NCI-H1092 treated with DMSO at 0.1 percent for 48 hours (cell line): ENCODE results near the gene CBL.
"Not testable (repeated sequence)": the region's sequence is repeated elsewhere in the genome, so short reads cannot be mapped to it uniquely, and the experiment has no call there.

Source experiments
- DNase-seq: peaks from one replicate; lab custom pipeline; 2025; lab: John Stamatoyannopoulos, UW

CBL gene

DNA sequence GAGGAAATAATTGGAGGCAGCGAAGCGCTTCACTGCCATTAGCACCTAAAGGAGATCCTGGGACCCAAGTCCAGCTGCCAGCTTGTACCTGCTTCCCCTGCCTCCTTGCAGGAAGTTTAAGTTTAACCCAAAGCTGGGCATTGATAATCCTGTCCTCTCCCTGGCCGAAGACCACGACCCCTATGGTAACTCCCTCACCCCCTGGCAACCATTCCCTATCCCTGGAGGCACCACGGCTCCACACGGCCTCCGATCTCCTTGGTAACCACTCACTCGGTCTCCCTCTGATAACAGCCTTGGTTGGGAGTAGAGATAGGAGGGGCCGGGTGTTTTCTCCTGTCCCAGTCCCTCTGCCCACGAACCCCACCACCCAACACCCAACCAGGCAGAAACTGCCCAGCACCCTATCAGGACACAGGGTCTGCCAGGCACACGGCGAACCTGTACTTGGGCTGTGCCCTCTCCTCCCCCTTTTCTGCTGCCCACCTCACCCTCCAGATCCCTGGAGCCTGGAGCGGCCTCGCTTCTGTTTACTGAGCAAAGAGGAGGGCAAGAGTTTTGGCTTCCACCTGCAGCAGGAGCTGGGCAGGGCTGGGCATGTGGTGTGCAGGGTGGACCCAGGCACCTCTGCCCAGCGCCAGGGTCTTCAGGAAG is 20.0 kb upstream of the CBL start:
- DNase-seq, result peak; percentile 68

DNA sequence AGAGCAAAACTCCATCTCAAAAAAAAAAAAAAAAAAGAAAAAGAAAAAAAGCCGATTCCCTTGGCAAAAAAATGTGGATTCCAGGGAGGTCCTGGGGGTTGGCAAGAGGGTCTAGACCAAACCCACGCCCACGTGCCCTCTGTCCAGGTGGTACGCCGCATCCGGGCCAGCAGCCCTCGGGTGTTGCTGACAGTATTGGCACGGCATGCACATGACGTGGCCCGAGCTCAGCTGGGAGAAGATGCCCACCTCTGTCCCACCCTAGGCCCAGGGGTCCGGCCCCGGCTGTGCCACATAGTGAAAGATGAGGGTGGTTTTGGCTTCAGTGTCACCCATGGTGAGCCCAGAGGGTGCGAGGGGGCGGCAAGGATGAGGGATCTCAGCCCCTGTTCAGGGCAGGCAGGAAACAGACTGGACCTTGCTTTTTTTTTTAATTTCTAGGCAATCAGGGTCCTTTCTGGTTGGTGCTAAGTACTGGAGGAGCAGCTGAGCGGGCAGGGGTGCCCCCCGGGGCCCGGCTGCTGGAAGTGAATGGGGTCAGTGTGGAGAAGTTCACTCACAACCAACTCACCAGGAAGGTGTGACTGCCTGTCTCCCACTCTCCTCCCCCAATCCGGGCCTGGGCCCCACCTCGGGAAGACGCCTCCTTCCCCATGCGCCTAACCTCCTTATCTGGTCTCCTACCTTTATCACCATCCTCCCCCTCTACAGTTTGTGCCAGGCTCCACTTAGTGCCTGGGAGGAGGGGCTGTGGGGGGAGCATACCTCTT is 18.8 kb upstream of the CBL start:
- DNase-seq, result no peak

DNA sequence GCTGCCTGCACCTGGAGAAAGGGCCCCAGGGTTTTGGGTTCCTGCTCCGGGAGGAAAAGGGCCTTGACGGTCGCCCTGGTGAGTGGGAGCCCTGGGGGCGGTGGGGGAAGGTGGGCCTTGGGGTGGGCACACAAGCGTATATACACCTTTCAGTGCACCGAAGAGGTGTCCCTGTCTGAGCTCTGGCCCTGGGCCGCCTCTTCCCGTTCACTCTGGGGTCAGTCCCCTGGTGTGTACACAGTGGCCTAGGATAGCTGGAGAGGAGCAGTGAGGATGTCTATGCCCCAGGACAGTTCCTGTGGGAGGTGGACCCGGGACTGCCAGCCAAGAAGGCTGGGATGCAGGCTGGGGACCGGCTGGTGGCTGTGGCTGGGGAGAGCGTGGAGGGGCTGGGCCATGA is 18.1 kb upstream of the CBL start:
- DNase-seq, result no peak

DNA sequence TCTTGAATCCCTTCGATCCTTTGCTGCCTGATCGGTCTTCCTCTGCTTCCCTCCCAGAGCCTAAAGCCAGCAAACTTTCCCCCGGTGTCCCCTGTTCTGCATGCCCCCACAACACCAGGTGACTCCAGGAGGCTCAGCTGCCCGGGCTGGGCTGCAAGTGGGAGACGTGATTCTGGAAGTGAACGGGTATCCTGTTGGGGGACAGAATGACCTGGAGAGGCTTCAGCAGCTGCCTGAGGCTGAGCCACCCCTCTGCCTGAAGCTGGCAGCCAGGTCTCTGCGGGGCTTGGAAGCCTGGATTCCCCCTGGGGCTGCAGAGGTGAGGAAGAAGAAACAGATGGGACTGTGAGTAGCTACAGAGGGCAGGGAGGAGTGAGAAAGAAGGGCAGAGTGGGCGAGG is 17.3 kb upstream of the CBL start:
- DNase-seq, result no peak

DNA sequence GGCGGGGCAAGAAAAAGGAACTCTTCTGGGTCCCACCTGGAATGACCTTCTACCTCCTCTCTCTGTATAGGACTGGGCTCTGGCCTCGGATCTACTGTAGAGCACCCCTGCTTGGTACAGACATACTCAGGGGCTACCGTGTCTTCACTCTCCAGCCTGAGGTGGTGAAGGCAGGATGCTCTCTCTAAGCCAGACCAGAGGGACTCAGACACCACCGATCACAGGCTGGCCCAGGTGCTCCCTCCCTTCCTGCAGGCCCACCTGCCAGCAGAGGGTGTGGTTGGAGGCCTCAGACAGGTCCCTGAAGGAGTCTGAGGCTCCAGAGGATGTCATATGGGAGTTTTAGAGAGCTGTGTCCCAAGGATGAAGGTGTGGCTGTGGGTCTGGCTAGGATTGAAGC is 16.7 kb upstream of the CBL start:
- no peak for DNase-seq

DNA sequence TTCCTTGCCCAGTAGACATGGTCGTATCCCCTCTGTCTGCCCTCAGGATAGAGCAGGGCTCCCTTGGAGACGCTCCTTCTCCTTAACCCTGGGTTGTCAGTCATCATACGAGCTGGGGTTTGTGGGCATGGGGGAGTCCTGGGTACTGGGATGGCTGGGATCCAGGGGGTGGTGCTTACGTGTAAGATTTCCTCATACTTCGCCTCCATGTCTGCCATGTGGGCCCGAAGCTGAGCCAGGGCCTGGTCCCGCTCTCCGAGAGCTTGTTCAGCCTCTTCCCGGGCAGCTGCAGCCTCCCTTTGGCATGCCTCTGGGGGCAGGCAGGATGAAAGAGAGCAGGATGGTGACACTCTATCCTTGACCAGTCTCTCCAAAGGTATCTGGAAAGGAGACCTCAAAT is 15.6 kb upstream of the CBL start:
- no peak for DNase-seq

DNA sequence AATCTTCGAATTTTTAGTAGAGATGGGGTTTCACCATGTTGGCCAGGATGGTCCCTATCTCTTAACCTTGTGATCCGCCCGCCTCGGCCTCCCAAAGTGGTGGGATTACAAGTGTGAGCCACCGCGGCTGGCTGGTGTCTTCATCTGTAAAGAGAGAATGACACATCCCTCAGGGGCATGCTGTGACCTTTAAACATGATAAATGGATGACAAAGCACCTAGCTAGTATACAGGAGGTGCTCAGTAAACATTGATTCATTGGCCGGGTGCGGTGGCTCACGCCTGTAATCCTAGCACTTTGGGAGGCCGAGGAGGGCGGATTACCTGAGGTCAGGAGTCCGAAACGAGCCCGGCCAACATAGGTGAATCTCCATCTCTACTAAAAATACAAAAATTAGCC is 14.9 kb upstream of the CBL start:
- DNase-seq, result not testable (repeated sequence)

DNA sequence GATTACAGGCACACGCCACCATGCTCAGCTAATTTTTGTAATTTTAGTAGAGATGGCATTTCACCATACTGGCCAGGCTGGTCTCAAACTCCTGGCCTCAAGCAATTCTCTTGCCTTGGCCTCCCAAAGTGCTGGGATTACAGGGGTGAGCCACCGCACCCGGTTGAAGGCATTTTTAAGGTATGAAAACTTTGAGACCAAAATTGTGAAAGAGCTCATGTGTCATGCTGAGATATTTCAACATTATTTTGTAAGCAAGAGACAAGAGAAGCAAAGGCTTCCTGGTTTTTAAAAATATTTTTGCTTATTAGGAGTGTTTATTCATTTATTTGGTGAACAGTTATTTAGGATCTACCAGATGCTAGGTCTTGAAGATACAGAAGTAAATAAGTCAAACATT is 14.0 kb upstream of the CBL start:
- no peak for DNase-seq

DNA sequence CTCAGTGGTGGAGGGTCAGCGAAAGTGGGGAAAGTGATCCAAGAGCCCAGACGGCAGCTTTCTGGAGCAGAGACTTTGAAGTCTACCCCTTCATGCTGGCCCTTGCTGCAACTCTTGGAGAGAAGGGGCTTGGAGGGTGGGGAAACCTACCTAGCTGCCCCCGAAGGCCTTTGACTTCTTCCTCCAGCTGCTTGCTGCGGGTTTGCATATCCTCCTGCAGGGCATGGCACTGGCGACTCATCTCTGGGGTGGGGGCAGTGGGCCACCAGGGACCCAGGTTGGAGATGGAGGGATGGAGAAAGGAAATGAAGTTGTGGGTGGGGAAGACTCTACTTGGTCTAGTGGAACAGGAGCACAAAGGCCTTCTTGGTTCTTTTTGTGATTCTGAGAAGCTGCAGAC is 13.1 kb upstream of the CBL start:
- no peak for DNase-seq

DNA sequence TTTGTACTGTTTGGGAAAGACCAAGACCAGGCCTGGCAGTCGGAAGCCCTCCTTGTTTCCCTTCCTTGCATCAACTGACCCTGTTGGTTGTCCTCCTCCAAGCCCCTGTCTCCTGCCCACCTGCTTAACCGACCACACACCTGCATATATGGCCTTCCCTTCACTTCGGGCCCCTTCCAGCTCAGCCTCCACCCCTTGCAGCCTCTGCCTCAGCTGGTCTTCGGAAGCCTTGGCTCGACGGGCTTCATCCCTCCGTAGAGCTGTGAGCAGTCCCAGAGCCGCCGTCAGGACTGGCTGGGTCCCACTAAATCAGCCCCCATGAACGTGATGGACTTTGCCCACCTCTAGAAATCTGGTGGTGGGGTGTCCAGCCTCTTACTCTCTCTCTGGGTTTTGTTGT is 12.5 kb upstream of the CBL start:
- DNase-seq, result no peak

DNA sequence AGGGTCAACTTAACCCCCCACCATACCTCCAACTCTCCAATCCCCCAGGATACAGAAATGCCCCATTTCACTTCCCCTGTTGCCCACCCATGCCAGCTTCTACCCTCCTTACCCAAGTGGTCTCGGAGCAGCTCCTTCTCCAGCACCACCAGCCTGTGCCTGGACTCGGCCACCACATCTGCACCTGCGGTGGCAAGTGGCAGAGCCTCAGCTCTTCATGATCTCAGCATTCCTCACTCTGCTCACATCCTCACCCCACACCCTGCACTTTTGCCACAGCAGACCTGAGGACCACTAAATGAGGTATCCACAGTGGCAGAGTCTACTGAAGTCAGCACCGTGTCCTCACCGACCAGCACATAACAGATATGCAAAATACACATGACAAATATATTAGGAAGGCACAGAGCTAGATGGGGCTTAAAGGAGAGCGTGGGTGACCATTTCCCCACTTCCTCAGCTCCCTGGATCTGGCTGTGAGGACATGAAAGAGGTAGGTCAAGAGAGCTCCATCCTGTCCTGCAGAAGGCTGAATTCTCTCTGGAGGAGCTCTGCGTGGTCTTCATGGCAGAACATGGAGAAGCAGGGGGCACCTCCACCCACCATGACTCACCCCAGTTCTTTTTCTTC is 11.2 kb upstream of the CBL start:
- DNase-seq, result no peak

DNA sequence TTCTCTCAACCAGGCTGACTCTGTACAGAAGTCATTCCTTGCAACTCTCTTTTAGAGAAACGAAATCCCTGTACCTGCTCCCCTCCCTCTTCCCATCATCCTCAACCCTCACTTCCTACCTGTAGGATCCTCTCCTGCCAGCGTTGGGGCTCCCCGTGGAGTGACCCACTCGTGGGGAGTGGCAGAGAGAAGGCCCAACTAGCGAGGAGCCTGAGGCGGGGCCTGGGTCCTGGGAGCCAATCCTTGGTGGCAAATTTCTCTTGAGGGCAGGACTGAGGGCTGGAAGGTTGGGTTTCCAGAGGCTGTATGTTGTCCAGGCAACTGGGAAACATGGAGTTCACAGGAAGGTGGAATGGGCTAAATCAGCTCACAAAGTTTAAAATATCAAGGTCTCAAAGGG is 10.5 kb upstream of the CBL start:
- peak; percentile 25 for DNase-seq

DNA sequence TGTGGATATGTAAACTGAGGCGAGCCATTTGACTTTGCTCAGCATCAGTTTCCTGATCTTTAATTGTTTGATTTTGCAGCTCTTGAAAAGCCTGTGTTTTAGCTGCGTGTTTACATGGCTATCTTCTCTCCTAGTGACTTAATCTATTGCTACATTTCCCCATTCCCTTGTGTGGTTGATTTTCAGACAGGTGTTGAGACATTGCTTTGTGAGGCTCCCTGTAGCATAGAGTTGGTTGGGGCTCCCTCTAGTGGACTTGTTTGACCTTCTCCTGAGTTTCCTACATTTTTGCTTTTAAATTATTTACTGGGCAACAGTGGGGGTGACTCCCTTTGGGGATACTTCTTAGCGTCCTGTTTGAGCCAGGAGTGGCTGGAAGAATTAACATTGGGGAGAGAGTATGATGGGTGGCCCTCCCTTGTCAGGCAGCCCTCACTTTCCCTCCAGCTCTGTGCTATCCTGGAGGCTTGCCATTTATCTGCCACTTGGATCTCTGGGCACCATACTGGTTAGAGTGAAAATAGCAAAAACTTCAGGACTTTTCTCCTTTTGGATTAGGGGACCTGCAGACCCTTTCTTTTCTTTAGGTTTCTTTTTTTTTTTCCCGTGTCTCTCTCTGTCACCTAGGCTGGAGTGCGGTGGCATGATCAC is 9.2 kb upstream of the CBL start:
- DNase-seq, result peak; percentile 93

DNA sequence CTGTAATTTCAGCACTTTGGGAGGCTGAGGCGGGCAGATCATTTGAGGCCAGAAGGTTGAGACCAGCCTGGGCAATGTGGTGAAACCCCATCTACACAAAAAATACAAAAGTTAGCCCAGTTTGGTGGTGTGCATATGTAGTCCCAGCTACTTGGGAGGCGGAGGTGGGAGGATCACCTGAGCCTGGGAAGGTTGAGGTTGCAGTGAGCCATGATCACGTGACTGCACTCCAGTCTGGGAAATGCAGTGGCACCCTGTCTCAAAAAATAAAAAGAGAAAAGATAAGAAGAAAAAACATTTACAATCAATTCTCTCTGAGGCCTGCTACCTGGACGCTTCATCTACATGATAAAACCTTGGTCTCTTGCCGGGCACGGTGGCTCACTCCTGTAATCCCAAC is 7.2 kb upstream of the CBL start:
- DNase-seq, result no peak

DNA sequence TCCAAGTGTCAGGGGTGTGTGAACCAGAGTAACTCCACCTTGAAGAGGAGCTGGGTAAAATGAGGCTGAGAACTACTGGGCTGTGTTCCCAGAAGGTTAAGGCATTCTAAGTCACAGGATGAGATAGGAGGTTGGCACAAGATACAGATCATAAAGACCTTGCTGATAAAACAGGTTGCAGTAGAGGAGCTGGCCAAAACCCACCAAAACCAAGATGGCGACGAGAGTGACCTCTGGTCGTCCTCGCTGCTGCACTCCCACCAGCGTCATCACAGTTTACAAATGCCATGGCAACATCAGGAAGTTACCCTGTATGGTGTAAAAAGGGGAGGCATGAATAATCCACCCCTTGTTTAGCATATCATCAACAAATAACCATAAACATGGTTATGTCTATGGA is 4.9 kb upstream of the CBL start:
- not testable (repeated sequence) for DNase-seq

DNA sequence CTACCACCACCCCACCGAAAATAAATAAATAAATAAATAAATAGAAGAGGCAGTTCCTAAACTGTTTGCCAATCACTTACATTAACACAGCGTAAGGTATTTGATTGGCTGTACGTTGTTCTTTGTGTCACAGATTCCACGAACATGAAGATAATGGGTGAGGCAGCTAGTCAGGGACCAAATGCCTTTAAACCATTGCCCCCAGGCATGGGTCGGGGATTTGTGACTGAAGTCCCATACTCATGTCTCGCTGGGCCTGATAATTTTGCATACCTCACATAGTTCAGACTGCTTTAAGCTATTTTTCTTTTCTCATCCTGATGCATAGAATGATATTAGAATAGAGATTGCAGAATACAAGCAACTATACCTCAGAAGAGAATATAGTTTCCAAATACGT is 3.6 kb upstream of the CBL start:
- no peak for DNase-seq

DNA sequence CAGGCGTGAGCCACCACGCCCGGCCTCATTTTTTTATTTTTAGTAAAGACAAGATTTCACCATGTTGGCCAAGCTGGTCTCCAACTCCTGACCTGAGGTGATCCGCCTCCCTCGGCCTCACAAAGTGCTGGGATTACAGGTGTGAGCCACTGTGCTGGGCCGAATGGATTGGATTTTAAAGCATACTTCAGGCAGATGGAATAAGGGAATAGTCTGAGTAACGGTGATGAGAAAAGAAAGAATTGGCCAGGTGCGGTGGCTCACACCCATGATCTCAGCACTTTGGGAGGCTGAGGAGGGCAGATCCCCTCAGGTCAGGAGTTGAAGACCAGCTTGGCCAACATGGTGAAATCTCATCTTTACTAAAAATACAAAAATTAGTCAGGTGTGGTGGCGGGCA is 2.1 kb upstream of the CBL start:
- no peak for DNase-seq

DNA sequence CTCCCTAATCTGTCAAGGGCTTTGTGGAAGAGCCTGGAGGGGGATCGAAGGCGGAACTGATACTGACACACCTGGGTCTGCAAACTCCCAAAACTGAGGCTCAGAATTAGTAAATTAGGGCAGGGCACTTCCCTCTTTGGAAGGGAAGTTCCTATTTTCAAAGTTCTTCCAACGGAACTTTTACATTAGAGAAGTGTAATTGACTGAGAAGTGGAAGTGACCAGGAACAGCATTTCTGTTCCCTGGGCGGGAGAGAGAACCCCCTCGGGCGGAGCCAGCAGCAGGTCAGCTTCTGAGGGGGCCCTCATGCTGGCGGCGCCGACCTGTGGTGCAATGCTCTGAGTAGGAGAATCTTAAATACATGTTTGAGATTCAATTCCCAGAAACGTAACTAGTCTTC is 1.1 kb upstream of the CBL start:
- DNase-seq, result no peak

DNA sequence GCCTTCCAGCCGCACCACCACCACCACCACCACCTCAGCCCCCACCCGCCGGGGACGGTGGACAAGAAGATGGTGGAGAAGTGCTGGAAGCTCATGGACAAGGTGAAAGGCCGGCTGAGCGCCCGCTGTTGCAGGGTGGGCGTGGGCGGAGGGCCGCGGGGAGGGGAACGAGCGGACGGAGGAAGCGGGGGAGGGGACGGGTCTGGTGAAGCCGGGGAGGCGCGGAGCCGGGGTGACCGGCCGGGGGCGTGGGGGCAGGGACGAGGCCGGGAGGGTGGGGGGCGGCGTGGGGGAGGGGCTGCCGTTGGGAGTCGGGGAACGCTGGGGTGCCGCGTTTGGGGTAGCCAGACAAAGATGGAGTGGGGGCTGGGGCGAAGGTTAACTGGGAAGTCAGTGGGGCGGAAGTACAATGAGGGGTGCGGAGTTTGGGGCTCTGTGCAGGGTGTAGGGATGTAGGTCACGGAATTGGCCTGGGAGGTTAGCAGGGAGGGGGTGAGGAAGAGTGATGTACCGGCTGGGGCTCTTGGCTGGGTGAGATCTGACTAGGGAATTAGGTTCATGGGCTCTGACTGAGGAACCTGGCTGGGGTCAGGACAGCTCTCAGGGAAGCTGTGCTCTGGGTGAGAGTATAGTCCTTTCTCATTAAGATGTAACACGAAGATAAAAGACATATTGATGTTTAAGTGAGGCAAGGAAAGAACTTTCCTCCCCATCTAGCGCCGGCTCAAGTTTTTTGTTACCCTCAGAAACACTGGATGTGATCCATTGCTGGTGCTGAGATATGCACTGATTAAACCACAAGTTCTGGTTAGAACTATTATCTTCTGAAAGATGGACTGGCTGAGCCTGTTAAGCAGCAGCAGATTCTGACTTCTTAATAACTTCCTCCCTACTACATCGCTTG is 624 bp downstream of the CBL start:
- peak; percentile 70 for DNase-seq

DNA sequence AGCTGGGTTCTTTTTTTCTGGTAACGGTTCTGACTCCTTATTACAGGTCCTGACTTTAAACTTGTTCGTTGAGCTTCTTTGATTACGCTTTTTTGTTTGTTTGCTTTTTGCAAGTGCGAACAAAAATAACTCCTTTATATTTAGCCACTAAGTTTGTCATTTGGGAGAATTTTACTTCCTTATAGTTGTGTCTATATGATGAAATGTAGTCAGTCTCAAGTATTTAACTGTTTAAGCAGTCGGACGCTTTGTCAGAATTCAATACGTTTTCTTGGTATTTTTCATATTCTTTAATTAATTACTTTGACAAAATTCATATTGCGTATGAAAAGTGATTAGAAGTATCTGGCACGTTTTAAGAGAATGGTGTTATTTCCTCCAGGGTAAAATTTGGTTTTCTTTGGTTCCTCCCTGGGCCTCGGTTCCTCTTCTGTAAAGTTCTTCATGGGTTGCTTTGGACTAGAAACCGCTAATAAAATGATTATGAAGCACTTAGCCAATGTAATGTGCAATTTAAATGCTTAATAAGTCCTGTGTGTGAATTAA is 1.3 kb downstream of the CBL start:
- no peak for DNase-seq

DNA sequence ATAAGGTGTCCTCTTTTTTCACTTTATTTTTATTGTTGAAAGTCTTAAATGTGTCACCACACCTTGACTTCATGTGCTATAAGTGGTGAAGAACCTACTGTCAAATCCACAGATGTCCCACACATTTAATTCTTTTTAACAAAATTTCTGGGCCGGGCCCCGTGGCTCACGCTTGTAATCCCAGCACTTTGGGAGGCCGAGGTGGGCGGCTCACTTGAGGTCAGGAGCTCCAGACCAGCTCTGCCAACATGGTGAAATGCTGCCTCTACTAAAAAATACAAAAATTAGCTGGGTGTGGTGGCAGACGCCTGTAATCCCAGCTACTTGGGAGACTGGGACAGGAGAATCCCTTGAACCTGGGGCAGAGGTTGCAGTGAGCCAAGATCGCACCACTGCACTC is 3.0 kb downstream of the CBL start:
- no peak for DNase-seq

DNA sequence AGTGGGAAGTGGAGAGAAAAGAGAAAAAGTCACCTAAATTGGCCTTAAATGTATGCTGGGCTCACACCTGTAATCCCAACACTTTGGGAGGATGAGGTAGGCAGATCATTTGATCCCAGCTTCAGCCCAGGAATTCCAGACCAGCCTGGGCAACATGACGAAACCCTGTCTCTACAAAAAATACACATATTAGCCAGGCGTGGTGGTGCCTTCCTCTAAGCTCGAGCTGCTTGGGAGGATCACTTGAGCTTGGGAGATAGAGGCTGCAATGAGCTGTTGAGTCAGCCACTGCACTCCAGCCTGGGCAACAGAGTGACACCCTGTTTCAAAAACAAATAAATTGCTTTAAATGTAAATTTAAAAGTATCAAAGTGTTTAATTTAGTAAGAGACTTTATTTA is 3.9 kb downstream of the CBL start:
- DNase-seq, result no peak
